ENCODE results near the gene CCDC159.
"Not testable (repeated sequence)": the region's sequence is repeated elsewhere in the genome, so short reads cannot be mapped to it uniquely, and the experiment has no call there.

CCDC159 gene

DNA sequence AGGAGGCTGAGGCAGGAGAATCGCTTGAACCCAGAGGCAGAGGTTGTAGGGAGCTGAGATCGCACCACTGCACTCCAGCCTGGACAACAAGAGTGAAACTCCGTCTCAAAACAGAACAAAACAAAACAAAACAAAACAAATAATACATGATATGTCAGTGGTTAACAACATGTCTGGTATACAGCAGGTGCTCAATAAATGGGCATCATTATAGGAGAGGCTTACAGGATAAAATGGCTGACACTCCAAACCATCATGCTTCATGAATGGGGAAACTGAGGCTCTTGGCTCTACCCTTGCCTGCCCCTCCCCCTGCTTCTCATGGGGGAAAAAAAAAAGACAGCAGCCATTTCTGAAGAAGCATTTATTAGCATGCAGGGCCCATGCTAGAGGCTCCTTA is 3.9 kb upstream of the CCDC159 start:
- DNase-seq (ENCODE audit: low spot score) = no peak
- TF ChIP-seq, protein P1, sequence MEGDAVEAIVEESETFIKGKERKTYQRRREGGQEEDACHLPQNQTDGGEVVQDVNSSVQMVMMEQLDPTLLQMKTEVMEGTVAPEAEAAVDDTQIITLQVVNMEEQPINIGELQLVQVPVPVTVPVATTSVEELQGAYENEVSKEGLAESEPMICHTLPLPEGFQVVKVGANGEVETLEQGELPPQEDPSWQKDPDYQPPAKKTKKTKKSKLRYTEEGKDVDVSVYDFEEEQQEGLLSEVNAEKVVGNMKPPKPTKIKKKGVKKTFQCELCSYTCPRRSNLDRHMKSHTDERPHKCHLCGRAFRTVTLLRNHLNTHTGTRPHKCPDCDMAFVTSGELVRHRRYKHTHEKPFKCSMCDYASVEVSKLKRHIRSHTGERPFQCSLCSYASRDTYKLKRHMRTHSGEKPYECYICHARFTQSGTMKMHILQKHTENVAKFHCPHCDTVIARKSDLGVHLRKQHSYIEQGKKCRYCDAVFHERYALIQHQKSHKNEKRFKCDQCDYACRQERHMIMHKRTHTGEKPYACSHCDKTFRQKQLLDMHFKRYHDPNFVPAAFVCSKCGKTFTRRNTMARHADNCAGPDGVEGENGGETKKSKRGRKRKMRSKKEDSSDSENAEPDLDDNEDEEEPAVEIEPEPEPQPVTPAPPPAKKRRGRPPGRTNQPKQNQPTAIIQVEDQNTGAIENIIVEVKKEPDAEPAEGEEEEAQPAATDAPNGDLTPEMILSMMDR (IDR thresholded peaks at IDR 0.05; ENCODE audit: extremely low read depth, missing control alignments) = no peak

DNA sequence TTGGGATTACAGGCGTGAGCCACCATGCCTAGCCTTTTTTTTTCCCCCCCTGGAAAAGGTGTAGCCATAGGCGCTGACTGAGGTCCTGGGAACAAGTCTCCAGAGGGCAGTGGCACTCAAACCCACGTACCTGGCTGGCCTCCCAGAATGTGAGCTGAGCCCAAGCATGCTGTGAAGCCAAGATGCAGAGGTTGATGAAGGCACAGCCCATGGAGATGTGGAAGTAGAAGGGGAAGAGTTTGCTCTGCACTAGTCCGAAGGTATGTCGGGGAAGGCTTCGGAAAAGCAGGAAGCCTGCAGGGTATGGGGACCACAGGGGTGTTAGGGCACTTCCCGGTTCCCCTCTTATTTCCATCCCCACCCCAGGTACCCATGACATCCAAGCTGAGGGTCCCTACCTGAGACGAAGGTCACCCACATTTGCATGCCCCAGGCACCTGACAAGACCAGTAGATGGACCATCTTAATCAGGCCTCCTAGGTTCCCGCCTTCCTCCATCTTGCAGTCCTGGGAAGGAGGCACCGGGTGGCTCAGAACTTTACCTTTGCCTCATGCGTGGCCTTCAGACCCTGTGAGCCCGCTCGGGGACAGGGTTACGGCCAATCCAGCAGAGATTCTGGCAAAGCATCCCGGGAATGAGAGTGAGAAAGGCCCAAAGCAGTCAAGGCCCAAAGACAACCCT is 1.1 kb upstream of the CCDC159 start:
- TF ChIP-seq, protein P1 (IDR thresholded peaks at IDR 0.05; ENCODE audit: extremely low read depth, missing control alignments) = no peak
- DNase-seq (ENCODE audit: low spot score) = peak; percentile 8

DNA sequence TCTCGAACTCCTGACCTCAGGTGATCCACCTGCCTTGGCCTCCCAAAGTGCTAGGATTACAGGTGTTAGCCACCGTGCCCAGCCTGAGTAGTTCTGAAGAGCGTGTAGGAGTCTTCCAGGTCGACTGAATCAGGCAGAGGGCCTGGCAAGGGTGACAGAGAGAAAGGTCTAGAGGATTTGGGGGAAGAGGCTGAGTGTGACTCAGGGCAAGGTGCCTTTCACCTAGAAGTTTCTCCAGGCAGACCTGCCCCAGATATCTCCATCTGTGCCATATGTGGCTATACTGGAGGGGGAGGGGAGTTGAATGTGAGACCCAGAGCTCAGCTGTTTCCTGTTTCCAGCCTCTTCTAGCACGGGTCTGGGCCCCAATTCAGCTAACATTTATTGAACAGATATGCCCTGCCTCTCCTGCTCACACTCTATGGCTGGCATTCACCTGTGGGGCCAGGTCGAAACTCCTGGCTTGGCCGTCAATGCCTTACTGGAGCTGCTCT is 1.3 kb downstream of the CCDC159 start:
- no peak for DNase-seq (ENCODE audit: low spot score)
- TF ChIP-seq, protein P1 (IDR thresholded peaks at IDR 0.05; ENCODE audit: extremely low read depth, missing control alignments) = no peak

DNA sequence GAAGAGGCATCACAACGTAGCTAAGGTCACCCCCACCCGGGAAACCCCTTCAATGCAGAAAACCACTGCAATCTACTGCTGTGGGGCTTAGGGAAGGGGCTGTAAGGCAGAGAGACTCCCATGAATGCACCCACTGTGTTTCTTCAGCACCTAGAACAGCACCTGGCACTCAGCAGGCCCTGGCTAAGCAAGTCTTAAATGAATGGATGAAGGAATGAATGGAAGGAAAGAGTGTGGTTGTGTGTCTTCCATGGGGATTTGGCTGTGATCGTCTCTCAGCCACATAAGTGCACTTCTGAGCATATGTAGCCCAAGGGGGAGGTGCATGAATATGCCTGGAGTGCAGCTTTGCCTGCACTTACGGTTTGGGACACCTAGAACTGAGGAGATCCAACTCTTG is 2.9 kb downstream of the CCDC159 start:
- TF ChIP-seq, protein P1 (IDR thresholded peaks at IDR 0.05; ENCODE audit: extremely low read depth, missing control alignments) = no peak
- peak; percentile 5 for DNase-seq (ENCODE audit: low spot score)

DNA sequence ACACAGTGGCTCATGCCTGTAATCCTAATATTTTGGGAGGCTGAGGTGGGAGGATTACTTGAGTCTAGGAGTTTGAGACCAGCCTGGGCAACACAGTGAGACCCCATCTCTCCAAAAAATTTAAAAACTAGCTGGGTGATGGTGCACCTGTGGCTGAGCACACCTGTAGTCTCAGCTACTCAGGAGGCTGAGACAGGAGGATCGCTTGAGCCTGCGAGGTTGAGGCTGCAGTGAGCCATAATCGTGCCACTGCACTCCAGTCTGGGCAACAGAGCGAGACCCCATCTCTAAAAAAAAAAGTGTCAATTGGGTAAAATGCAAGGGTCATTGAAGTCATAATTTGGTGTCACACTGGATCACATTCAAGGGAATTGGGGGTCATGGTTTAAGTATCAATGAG is 7.8 kb downstream of the CCDC159 start:
- not testable (repeated sequence) for DNase-seq (ENCODE audit: low spot score)

DNA sequence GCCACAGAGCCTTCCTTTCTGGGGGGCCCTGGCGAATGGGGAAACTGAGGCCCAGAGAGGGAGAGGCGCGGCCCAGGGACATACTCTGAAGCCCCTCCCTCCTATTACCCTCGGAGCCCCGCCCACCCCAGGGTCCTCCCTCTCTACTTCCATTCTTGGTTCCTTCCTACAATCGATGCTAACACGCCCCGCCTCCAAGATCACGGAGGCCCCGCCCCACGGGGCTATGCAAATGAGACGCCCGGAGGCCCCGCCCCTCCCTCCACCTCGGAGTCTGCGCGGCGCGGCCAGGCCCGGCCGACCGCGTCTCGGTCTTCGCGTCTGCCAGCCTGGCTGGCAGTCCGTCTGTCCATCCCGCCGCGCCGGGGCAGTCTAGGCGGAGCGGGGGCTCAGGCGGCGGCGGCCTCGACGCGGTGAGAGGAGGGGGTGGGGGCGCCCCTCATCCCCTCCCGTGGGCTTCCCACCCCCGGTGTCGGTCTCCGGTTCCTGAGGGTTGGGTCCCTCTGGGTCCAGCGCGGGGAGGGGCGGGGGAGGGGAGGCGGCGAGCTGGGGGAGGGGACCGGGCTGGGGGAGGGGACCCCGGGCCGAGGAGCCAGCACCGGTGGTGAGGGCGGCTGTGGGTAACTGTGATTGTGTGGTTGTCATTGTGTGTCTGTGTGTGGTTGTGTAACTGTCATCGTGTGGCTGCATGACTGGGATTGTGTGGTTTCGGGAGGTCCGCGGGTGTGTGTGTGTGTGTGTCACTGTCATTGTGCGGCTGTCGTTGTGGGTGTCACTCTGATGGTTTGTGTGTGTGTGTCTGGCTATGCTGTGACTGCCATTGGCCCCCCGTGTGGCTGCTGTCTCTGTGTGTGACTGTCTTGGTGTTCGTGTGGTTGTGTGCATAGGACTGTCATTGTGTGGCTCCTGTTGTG is 9.1 kb downstream of the CCDC159 start, which contains the start of gene PLPPR2:
PLPPR2 (plus strand) TSS at position 273 of the 914 bp plus-strand sequence. CDS start 2,242 bp downstream, outside the sequence.
- DNase-seq (ENCODE audit: low spot score) = peak; percentile 90
- TF ChIP-seq, protein P1 (IDR thresholded peaks at IDR 0.05; ENCODE audit: extremely low read depth, missing control alignments) = no peak

DNA sequence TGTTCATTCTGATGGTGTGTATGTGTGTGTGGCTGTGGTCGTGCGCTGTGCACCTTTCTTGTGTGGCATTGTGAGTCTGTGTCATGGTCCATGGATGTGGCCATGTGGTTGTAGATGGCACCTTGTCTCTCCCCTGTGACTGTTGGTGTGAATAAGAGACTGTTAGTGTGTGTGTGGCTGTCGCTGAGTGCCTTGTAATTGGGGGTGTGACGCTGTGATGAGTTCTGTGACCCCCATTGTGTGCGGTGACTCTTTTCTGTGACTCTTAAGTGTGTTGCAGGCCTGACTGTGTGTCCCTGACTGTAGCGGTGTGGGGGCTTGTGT is 9.7 kb downstream of the CCDC159 start:
- TF ChIP-seq, protein P1 (IDR thresholded peaks at IDR 0.05; ENCODE audit: extremely low read depth, missing control alignments) = no peak
- DNase-seq (ENCODE audit: low spot score) = no peak

Data from GM20000 (cell line).